Body of pancreas (tissue), 4 donors: ENCODE results near the gene RSPRY1. TPM values are rescaled to one million over a fixed set of nuclear protein-coding genes. Genes with fewer than 3 reads are reported as not detected.

Experiments
- ATAC-seq: fragments of 150-250 bp; one replicate; pipeline ENCODE4 v1.9.1; 2016
- DNase-seq, 4 donors: peaks; one replicate each; pipeline ENCODE4 v3.0.0-alpha.2; 2019
- H3K27ac ChIP-seq, 4 donors: fragments of 200-600 bp; sonication (generic); 1 replicate in 3 of 4; 2 replicates in 1 of 4; pipeline versions ENCODE4 v1.5.1 to v1.6.1; 2016 to 2019; ENCODE audit warnings: mild to moderate bottlenecking in 1 of 4, mixed read lengths in 1 of 4, moderate library complexity in 1 of 4
- H3K27me3 ChIP-seq, 2 donors: fragments of 200-600 bp; sonication (generic); one replicate each; pipeline ENCODE4 v1.6.0; 2016; ENCODE audit warnings: mild to moderate bottlenecking in 1 of 2
- H3K36me3 ChIP-seq, 2 donors: fragments of 200-600 bp; sonication (generic); replicated peaks in 1 of 2; 2 replicates each; pipeline ENCODE4 v1.5.1; 2016; ENCODE audit warnings: low read depth in 2 of 2; ENCODE audit not compliant: insufficient read depth in 1 of 2
- H3K4me1 ChIP-seq: fragments of 200-600 bp; sonication (generic); one replicate; pipeline ENCODE4 v1.6.0; 2016
- H3K4me3 ChIP-seq, 2 donors: fragments of 200-600 bp; sonication (generic); 1 replicate in 1 of 2; 2 replicates in 1 of 2; pipeline ENCODE4 v1.5.1; 2016 to 2019
- H3K9me3 ChIP-seq, 3 donors: fragments of 200-600 bp; sonication (generic); 1 replicate in 2 of 3; 2 replicates in 1 of 3; pipeline ENCODE4 v1.5.1; 2016
- POLR2A ChIP-seq, 3 donors: fragments of 450-650 bp; IDR thresholded peaks; one replicate each; pipeline ENCODE4 v1.6.1; 2016; ENCODE audit warnings: antibody characterized with exemption in 3 of 3, mild to moderate bottlenecking in 2 of 3
- WGBS, 2 donors: methylation state at CpG; one replicate each; pipeline ENCODE4 v1.1.5; 2017; 5-methylcytosine and 5-hydroxymethylcytosine counted together
- intact Hi-C: fragments of 100-400 bp; cut with DNase I; formaldehyde crosslinking; loops from one replicate; pipeline ENCODE4 v1.15.1; 2023
- total RNA-seq, 2 donors: library from RNA; depleted of rRNA; stranded (reverse); fragments of >200 nt; gene quantifications; one replicate each; pipeline ENCODE4 v1.1.0, GENCODE V29; 2016
- TF ChIP-seq, protein P1 (sequence below), 7 experiments: fragments of 450-650 bp in 4 of 7; fragments of 200-600 bp in 3 of 7; sonication (generic) in 3 of 7; IDR thresholded peaks; one replicate each; pipeline ENCODE4 v1.5.1; 2016 to 2019; ENCODE audit warnings: antibody characterized with exemption in 7 of 7

Gene RSPRY1
- total RNA-seq, 2 donors from 2014 or later = 13.8 to 31.4 TPM

DNA sequence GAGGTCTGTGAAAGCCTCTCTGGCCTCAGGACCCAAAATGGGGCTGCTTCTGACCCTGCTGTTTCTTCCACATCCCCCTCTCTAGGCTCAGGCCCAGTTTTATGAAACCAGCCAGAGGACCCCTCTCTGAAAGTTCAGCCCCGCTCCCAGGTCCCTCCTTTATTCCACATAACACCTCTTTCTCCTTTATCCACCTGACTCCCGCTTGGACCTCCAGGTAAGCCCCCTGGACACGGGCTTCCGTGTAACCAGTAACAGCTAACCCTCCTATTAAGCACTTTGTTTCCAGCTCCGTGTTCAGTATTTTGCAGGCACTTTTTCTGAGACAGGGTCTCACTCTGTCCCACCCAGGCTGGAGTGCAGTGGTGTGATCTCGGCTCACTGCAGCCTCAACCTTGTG is 37.6 kb upstream of the RSPRY1 start:
- Histone ChIP-seq H3K27ac (peak overlapping the region in 2 of 4 donors; percentile 2 to 36), H3K27me3 (no peaks in the 10 kb centered on the region), H3K36me3 (peaks cover 0 to 10% of the 10 kb centered on the region in 2 donors), H3K4me1 (peaks cover 26% of the 10 kb centered on the region), H3K9me3 (no peaks in the 10 kb centered on the region), H3K4me3 (no peak overlapping the region)
- 94 to 95% methylated on average over 6 of the region's 6 CpGs for WGBS, 2 donors
- no peak for TF ChIP-seq POLR2A (IDR thresholded peaks at IDR 0.05)
- TF ChIP-seq, protein P1, sequence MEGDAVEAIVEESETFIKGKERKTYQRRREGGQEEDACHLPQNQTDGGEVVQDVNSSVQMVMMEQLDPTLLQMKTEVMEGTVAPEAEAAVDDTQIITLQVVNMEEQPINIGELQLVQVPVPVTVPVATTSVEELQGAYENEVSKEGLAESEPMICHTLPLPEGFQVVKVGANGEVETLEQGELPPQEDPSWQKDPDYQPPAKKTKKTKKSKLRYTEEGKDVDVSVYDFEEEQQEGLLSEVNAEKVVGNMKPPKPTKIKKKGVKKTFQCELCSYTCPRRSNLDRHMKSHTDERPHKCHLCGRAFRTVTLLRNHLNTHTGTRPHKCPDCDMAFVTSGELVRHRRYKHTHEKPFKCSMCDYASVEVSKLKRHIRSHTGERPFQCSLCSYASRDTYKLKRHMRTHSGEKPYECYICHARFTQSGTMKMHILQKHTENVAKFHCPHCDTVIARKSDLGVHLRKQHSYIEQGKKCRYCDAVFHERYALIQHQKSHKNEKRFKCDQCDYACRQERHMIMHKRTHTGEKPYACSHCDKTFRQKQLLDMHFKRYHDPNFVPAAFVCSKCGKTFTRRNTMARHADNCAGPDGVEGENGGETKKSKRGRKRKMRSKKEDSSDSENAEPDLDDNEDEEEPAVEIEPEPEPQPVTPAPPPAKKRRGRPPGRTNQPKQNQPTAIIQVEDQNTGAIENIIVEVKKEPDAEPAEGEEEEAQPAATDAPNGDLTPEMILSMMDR (IDR thresholded peaks at IDR 0.05) = no peak
- DNase-seq = no peak
- intact Hi-C loops = no loop called here
- ATAC-seq = no peak

DNA sequence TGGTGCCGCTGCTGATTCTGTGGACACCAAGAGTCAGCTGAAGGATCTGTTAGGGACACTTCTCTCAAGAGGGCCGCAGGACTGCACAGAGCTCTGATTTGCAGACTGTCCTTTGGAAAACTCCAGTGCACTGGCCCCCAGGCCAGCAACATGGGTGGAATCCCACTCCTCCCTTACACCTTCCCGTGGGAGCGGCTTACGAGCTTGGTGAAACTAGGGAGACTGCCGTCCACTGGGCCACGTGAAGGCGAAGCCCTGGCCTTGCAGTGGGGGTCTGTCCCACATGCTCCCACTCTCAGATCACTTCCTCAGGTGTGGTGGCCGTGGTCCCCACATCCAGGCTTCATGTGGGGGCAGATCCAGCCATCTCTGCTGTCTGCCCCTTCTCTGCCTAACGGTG is 36.7 kb upstream of the RSPRY1 start:
- H3K36me3 ChIP-seq = peaks cover 0 to 18% of the 10 kb centered on the region in 2 donors
- no peak for TF ChIP-seq POLR2A (IDR thresholded peaks at IDR 0.05)
- TF ChIP-seq, protein P1 (IDR thresholded peaks at IDR 0.05) = no peak
- no peaks in the 10 kb centered on the region for H3K27me3 ChIP-seq
- H3K4me1 ChIP-seq = peaks cover 26% of the 10 kb centered on the region
- no peak overlapping the region for H3K4me3 ChIP-seq
- H3K27ac ChIP-seq = peak overlapping the region in 1 of 4 donors; percentile 73
- no peaks in the 10 kb centered on the region for H3K9me3 ChIP-seq
- ATAC-seq (no peak), DNase-seq (no peak)
- WGBS, 2 donors = 92 to 98% methylated on average over 10 of the region's 10 CpGs
- intact Hi-C loops = no loop called here

DNA sequence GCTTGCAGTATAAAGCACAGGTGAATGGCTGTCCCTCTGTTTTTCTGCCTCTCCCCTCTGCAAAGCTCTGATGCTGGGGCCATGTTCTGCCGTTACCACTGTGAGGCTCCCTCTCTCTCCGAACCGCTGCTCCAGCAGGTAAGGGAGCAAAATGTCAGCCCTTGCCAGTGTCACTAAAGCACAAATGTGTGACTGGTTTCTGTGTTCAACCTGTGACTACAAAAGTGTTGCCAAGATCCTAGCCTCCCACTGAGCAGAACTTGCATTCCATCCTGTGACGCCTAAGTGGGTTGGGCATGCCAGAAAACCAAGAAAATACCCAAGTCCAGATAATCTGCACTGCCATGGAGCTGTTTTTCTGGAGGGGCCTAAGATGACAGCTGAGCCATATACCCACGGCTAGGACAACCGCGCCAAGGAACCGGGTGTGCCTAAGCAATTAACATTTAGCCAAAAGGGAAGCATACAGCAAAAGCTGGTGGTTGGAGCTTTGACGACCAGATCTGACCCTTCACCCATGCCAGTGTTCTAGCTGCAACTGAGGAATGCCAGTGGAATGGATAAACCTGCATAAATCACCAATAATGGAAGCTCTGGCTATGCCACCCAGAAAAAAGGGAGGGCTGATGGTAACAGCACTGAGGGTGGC is 35.3 kb upstream of the RSPRY1 start:
- DNase-seq = peak; percentile 26 to 48 (median 27)
- Histone ChIP-seq H3K27ac (peak overlapping the region in 3 of 4 donors; percentile 35 to 73 (median 64)), H3K36me3 (peaks cover 0 to 20% of the 10 kb centered on the region in 2 donors)

DNA sequence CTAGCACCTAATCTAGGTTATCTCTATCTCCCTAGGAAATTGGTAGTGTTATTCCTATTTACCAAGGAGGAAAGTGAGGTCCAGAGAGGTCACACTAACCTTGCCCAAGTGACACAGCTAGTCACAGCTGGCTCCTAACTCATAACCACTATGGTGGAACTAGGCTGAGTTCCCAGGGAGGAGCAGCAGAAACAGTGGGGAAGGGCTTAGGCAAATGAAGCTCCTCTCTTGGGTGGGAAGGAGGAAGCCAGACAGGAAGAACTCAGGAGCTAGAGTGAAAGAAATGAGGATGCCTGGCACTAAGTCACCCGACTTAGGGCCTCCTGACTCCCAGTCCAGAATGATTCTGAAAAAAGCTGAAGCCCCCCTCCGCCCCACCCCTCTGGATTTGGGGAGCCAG is 34.8 kb upstream of the RSPRY1 start:
- whole genome bisulfite sequencing, 2 donors = 86 to 88% methylated on average over 2 of the region's 2 CpGs
- no peaks in the 10 kb centered on the region for H3K27me3 ChIP-seq
- DNase-seq = no peak
- H3K27ac ChIP-seq = peak overlapping the region in 3 of 4 donors; percentile 35 to 73 (median 64)
- no peaks in the 10 kb centered on the region for H3K9me3 ChIP-seq
- no peak for TF ChIP-seq POLR2A (IDR thresholded peaks at IDR 0.05)
- TF ChIP-seq, protein P1 (IDR thresholded peaks at IDR 0.05) = no peak
- ATAC-seq = no peak
- peaks cover 26% of the 10 kb centered on the region for H3K4me1 ChIP-seq
- intact Hi-C loops = no loop called here
- H3K4me3 ChIP-seq = no peak overlapping the region
- H3K36me3 ChIP-seq = peaks cover 0 to 20% of the 10 kb centered on the region in 2 donors

More for the DNA sequence above, 35.3 kb upstream of the RSPRY1 start:
- peak; percentile 81 for ATAC-seq
- intact Hi-C loops = no loop called here
- peak in 1 of 3 donors; percentile 35 for TF ChIP-seq POLR2A (IDR thresholded peaks at IDR 0.05)
- TF ChIP-seq, protein P1 (IDR thresholded peaks at IDR 0.05) = no peak
- H3K27me3 ChIP-seq = no peaks in the 10 kb centered on the region
- H3K4me1 ChIP-seq = peaks cover 26% of the 10 kb centered on the region
- WGBS, 2 donors = 82 to 84% methylated on average over 9 of the region's 9 CpGs
- H3K4me3 ChIP-seq = no peak overlapping the region
- no peaks in the 10 kb centered on the region for H3K9me3 ChIP-seq
